H9 (cell line): ENCODE data around the gene GPRIN1. TPM values are rescaled to one million over a fixed set of nuclear protein-coding genes. Genes with fewer than 3 reads are reported as not detected.

Experiments
- DNase-seq: peaks from one replicate; pipeline ENCODE4 v3.0.0-alpha.2; 2017
- H2AFZ ChIP-seq: one replicate; pipeline ENCODE4 v1.6.1; 2013; ENCODE audit warnings: mild to moderate bottlenecking, low read length, control low read depth, moderate library complexity
- H2AK5ac ChIP-seq: 2 replicates; pipeline ENCODE4 v1.6.1; 2013; ENCODE audit warnings: low read length, control low read depth, mixed read lengths; ENCODE audit not compliant: insufficient read length
- H2BK120ac ChIP-seq: one replicate; pipeline ENCODE4 v1.6.1; 2013; ENCODE audit warnings: low read depth, mild to moderate bottlenecking, low read length, control low read depth, inconsistent platforms; ENCODE audit not compliant: poor library complexity, severe bottlenecking
- H2BK12ac ChIP-seq: 2 replicates; pipeline ENCODE4 v1.6.1; 2013; ENCODE audit warnings: low read length, control low read depth, mixed read lengths, low read depth; ENCODE audit not compliant: insufficient read length
- H2BK15ac ChIP-seq: 2 replicates; pipeline ENCODE4 v1.6.1; 2013; ENCODE audit warnings: low read depth, low read length, control low read depth
- H2BK20ac ChIP-seq: one replicate; pipeline ENCODE4 v1.6.1; 2013; ENCODE audit warnings: low read depth, mild to moderate bottlenecking, low read length, control low read depth, inconsistent platforms; ENCODE audit not compliant: poor library complexity, severe bottlenecking
- H2BK5ac ChIP-seq: 2 replicates; pipeline ENCODE4 v1.6.1; 2013; ENCODE audit warnings: low read length, control low read depth, mixed read lengths; ENCODE audit not compliant: insufficient read length
- H3K14ac ChIP-seq: 2 replicates; pipeline ENCODE4 v1.6.1; 2013; ENCODE audit warnings: low read length, control low read depth; ENCODE audit not compliant: insufficient read depth
- H3K18ac ChIP-seq: 2 replicates; pipeline ENCODE4 v1.6.1; 2013; ENCODE audit warnings: low read depth, mild to moderate bottlenecking, mixed read lengths, low read length, control low read depth; ENCODE audit not compliant: insufficient read length
- H3K23ac ChIP-seq: 2 replicates; pipeline ENCODE4 v1.6.1; 2013; ENCODE audit warnings: low read length, control low read depth, mixed read lengths, low read depth; ENCODE audit not compliant: insufficient read length
- H3K23me2 ChIP-seq: 2 replicates; pipeline ENCODE4 v1.6.1; 2013; ENCODE audit warnings: low read depth, mild to moderate bottlenecking, mixed read lengths, low read length, control low read depth; ENCODE audit not compliant: insufficient read length, poor library complexity, severe bottlenecking
- H3K27ac ChIP-seq: 2 replicates; pipeline ENCODE4 v1.5.1; 2013; ENCODE audit warnings: low read length, control low read depth, mixed read lengths, low read depth; ENCODE audit not compliant: insufficient read length
- H3K27me3 ChIP-seq: 2 replicates; pipeline ENCODE4 v1.6.1; 2013; ENCODE audit warnings: low read length, control low read depth, inconsistent platforms; ENCODE audit not compliant: insufficient read depth
- H3K4ac ChIP-seq: 2 replicates; pipeline ENCODE4 v1.6.1; 2013; ENCODE audit warnings: low read depth, mild to moderate bottlenecking, control low read depth, inconsistent platforms, low read length, moderate library complexity
- H3K4me1 ChIP-seq: 2 replicates; pipeline ENCODE4 v1.6.1; 2013; ENCODE audit warnings: low read length, control low read depth, inconsistent platforms; ENCODE audit not compliant: insufficient read depth
- H3K4me2 ChIP-seq: 2 replicates; pipeline ENCODE4 v1.6.1; 2013; ENCODE audit warnings: low read length, control low read depth, mixed read lengths; ENCODE audit not compliant: insufficient read length, insufficient read depth
- H3K56ac ChIP-seq: 2 replicates; pipeline ENCODE4 v1.6.1; 2013; ENCODE audit warnings: low read depth, mild to moderate bottlenecking, mixed read lengths, low read length, control low read depth; ENCODE audit not compliant: insufficient read length
- H3K79me1 ChIP-seq: 2 replicates; pipeline ENCODE4 v1.6.1; 2013; ENCODE audit warnings: low read depth, mild to moderate bottlenecking, moderate library complexity, low read length, control low read depth, inconsistent platforms; ENCODE audit not compliant: insufficient read depth, poor library complexity, severe bottlenecking
- H3K79me2 ChIP-seq: 2 replicates; pipeline ENCODE4 v1.6.1; 2013; ENCODE audit warnings: low read length, control low read depth, inconsistent platforms; ENCODE audit not compliant: insufficient read depth
- H3K9ac ChIP-seq: 2 replicates; pipeline ENCODE4 v1.6.1; 2013; ENCODE audit warnings: low read length, control low read depth, mixed read lengths; ENCODE audit not compliant: insufficient read length; ENCODE audit errors: extremely low read depth
- H3K9me3 ChIP-seq: one replicate; pipeline ENCODE4 v1.6.1; 2013; ENCODE audit warnings: low read depth, low read length, inconsistent platforms; ENCODE audit not compliant: control insufficient read depth
- H3T11ph ChIP-seq: one replicate; pipeline ENCODE4 v1.6.1; 2013; ENCODE audit warnings: mild to moderate bottlenecking, low read length, control low read depth, inconsistent platforms
- H4K20me1 ChIP-seq: one replicate; pipeline ENCODE4 v1.6.1; 2013; ENCODE audit not compliant: control insufficient read depth, insufficient read length, insufficient read depth
- H4K5ac ChIP-seq: 2 replicates; pipeline ENCODE4 v1.6.1; 2013; ENCODE audit warnings: low read depth, mild to moderate bottlenecking, mixed read lengths, low read length, control low read depth; ENCODE audit not compliant: insufficient read length
- H4K8ac ChIP-seq: replicated peaks from 2 replicates; pipeline ENCODE4 v1.6.1; 2013; ENCODE audit warnings: low read length, control low read depth, mixed read lengths, low read depth; ENCODE audit not compliant: insufficient read length
- H4K91ac ChIP-seq: 2 replicates; pipeline ENCODE4 v1.6.1; 2013; ENCODE audit warnings: low read depth, mild to moderate bottlenecking, moderate library complexity, mixed read lengths, low read length, control low read depth; ENCODE audit not compliant: insufficient read length
- H3K27ac Mint-ChIP-seq, 3 experiments: 2 replicates in 2 of 3; 3 replicates in 1 of 3; pipeline ENCODE4 v1.8.0; 2020 to 2021; ENCODE audit warnings: mixed read lengths in 3 of 3, mild to moderate bottlenecking in 1 of 3, moderate library complexity in 1 of 3
- H3K27me3 Mint-ChIP-seq: 2 replicates; pipeline ENCODE4 v1.8.0; 2021; ENCODE audit warnings: low read depth, mild to moderate bottlenecking, moderate library complexity, mixed read lengths
- H3K36me3 Mint-ChIP-seq, 3 experiments: 2 replicates in 2 of 3; 3 replicates in 1 of 3; pipeline ENCODE4 v1.8.0; 2020 to 2021; ENCODE audit warnings: low read depth in 3 of 3, mixed read lengths in 3 of 3; ENCODE audit not compliant: insufficient read depth in 1 of 3
- H3K4me1 Mint-ChIP-seq, 2 experiments: 2 replicates each; pipeline ENCODE4 v1.8.0; 2020; ENCODE audit warnings: mixed read lengths in 2 of 2
- H3K4me3 Mint-ChIP-seq, 2 experiments: 2 replicates in 1 of 2; 3 replicates in 1 of 2; pipeline ENCODE4 v1.8.0; 2020 to 2021; ENCODE audit warnings: mild to moderate bottlenecking in 2 of 2, mixed read lengths in 2 of 2, moderate library complexity in 1 of 2
- H3K9me3 Mint-ChIP-seq, 2 experiments: 2 replicates in 1 of 2; 3 replicates in 1 of 2; pipeline ENCODE4 v1.8.0; 2020; ENCODE audit warnings: mild to moderate bottlenecking in 2 of 2, mixed read lengths in 2 of 2, moderate library complexity in 1 of 2
- CTCF ChIP-seq: fragments of 200-600 bp; sonication (generic); conservative IDR thresholded peaks from 3 replicates; pipeline ENCODE4 v1.8.0; 2021; ENCODE audit warnings: antibody characterized with exemption, mild to moderate bottlenecking
- WGBS: extraction: QIAGEN DNeasy Blood & Tissue Kit; methylation state at CpG from one replicate; pipeline ENCODE4 v1.1.7; 2013; ENCODE audit warnings: missing lambda C conversion rate, low lambda C conversion rate, mixed read lengths; ENCODE audit not compliant: insufficient read length; ENCODE audit errors: extremely low coverage; 5-methylcytosine and 5-hydroxymethylcytosine counted together
- total RNA-seq: library from RNA; stranded (reverse); gene quantifications from 2 replicates; pipeline ENCODE4 v1.2.1, GENCODE V29; 2021

The GPRIN1 gene
- total RNA-seq, 1 experiment from 2014 or later: 10.8 TPM

GRCh38 chr5:176548967-176549444 is 61.0 kb downstream of the GPRIN1 start, which contains the start of gene CDHR2:
TSS of gene CDHR2 (plus strand) at chr5:176549342. CDS start at chr5:176565353, 16,011 bp downstream.
- Histone ChIP-seq H3K27me3 (no peaks in the 10 kb centered on the region), H2AK5ac (no peak within 1 kb of the TSS), H3K27ac (no peak within 1 kb of the TSS), H3K4ac (no peak within 1 kb of the TSS), H3K79me2 (no peaks in the 10 kb centered on the region), H3K4me2 (no peak within 1 kb of the TSS), H3K9me3 (no peaks in the 10 kb centered on the region), H3K79me1 (no peaks in the 10 kb centered on the region), H2BK20ac (no peak within 1 kb of the TSS), H3K9ac (no peak within 1 kb of the TSS), H4K5ac (no peak within 1 kb of the TSS), H3K56ac (no peak within 1 kb of the TSS), H2BK12ac (no peak within 1 kb of the TSS), H4K91ac (peak within 1 kb of the TSS; percentile 36), H3K14ac (no peak within 1 kb of the TSS; the same call in 1 of the 2 replicates), H3K23ac (no peak within 1 kb of the TSS), H3K4me1 (no peaks in the 10 kb centered on the region), H2BK120ac (no peak within 1 kb of the TSS), H2BK15ac (no peak within 1 kb of the TSS), H4K8ac (no peak within 1 kb of the TSS), H2AFZ (no peak within 1 kb of the TSS), H2BK5ac (no peak within 1 kb of the TSS), H4K20me1 (no peaks in the 10 kb centered on the region), H3K23me2 (no peaks in the 10 kb centered on the region), H3K18ac (no peak within 1 kb of the TSS), H3T11ph (no peak within 1 kb of the TSS)
- no peak within 1 kb of the TSS for H3K4me3 Mint-ChIP-seq
- DNase-seq: no peak
- H3K27ac Mint-ChIP-seq: no peak within 1 kb of the TSS
- peaks cover 12% of the 10 kb centered on the region for H3K27me3 Mint-ChIP-seq
- WGBS: no CpG with 5 or more reads among the region's 18 CpGs
- peaks cover 0 to 2% (median 0%) of the 10 kb centered on the region in 3 experiments; a peak in 2 of 7 replicates for H3K36me3 Mint-ChIP-seq
- no peak for TF ChIP-seq CTCF
- H3K4me1 Mint-ChIP-seq: peaks cover 20 to 26% of the 10 kb centered on the region in 2 experiments
- H3K9me3 Mint-ChIP-seq: no peaks in the 10 kb centered on the region
